ENCODE data around the gene ACSF2. TPM values are rescaled to one million over a fixed set of nuclear protein-coding genes. Genes with fewer than 3 reads are reported as not detected.
"Not testable (repeated sequence)": the region's sequence is repeated elsewhere in the genome, so short reads cannot be mapped to it uniquely, and the experiment has no call there.

The ACSF2 gene
- total RNA-seq, 1 donor from 2014 or later, result 2.0 TPM

DNA sequence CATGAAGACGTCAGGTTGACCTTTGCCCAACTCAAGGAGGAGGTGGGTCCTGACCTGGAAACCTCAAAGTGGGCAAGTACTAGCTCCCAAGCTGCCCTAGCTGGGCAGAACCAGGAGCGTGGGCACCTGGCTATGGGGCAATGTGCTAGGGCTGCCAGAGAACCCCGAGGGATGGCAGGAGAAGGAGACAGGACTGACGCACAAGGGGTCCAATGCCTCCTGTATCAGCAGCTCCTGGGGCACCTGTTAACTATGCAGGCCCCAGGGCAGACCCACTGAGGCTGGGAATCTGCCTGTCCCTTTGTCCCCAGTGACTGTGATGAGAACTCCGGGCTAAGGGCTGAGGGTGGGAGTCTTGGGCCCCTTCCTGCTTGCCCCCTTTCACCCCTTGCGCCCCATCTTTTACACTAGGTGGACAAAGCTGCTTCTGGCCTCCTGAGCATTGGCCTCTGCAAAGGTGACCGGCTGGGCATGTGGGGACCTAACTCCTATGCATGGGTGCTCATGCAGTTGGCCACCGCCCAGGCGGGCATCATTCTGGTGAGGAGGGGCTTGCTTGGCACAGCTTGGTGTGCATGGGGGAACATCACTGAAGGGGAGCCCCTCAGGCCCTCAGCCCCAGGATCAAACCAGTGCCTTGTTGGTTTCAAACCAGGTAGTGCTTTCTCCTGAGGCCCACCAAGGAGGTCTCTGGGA, 35.0 kb downstream of the ACSF2 start:
- DNase-seq (ENCODE audit: low spot score in 2 of 2) (no peak), FAIRE-seq (no peak)

DNA sequence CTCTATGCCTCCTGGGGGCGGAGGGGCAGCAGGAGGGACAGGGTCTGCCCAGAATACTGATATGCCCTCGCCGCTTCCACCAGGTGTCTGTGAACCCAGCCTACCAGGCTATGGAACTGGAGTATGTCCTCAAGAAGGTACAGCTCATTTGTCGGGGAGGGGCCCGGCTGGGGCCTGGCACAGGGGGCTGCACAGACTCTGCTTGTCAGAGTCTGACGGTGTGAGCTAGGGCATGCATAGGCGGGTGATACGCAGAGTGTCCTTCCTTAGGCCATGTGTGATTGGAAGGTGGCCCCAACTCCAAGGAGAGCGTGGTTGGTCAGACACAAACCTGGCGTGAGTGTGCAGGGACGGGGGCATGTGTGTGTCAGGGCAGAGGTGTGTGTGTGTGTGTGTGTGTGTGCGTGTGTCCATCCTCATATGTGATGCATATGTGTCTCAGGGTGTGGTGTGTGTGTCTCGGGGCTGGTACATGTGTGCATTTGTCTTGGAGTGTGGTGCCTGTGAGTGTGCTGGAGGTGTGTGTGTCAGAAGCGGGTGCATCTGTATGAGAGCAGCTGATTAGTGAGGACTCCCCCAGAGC, 35.6 kb downstream of the ACSF2 start:
- FAIRE-seq (no peak), DNase-seq (ENCODE audit: low spot score in 2 of 2) (no peak)

GRCh38 chr17:50462446-50462845, 36.4 kb downstream of the ACSF2 start:
- no peak for DNase-seq (ENCODE audit: low spot score in 2 of 2)
- no peak for FAIRE-seq

DNA sequence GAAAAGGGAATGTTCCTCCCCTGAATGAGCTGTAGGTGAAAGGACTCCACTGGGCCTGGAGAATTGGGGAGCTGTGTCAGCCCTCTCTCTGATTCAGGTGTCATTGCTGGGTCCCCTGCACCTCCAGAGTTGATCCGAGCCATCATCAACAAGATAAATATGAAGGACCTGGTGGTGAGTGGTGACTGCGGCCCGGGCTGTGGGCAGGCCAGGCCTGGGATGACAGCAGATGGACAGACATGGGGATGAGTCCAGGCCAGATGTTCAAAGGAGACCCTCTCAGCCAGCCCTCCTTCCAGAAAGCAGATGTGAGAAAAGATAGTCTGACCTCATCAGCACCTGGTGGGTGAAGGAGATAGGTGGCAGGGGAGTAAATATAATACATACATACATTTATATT, 38.1 kb downstream of the ACSF2 start:
- no peak for FAIRE-seq
- DNase-seq (ENCODE audit: low spot score in 2 of 2), result no peak

DNA sequence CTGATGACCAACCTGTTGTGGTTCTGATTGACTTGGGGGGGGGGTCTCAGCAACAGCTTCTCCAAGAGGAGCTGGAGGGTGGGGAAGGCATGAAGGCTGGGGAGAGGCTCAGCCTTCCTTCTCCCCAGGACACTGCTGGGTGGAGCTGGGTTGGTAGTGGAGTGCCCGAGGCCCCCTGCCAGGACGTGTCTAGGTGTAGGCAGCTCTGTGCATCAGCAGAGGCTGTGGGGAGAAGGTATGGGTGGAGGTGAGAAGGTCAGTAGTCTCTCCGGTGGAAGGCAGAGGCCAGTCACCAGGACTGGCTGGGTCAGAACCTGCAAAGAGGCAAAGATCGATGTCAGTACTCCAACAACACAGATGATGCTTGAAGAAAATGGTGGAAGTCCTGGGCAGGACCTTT, 38.7 kb downstream of the ACSF2 start:
- DNase-seq (ENCODE audit: low spot score in 2 of 2) (no peak), FAIRE-seq (no peak)

- FAIRE-seq (no peak), DNase-seq (ENCODE audit: low spot score in 2 of 2) (no peak)
These were observed 39.2 kb downstream of the ACSF2 start for GRCh38 chr17:50465171-50465570.

- DNase-seq (ENCODE audit: low spot score in 2 of 2) (no peak), FAIRE-seq (no peak)
These were observed 39.6 kb downstream of the ACSF2 start for GRCh38 chr17:50465635-50466034.

- FAIRE-seq, result no peak
- no peak for DNase-seq (ENCODE audit: low spot score in 2 of 2)
These were observed 40.5 kb downstream of the ACSF2 start for GRCh38 chr17:50466371-50467113.

- FAIRE-seq, result no peak
- DNase-seq (ENCODE audit: low spot score in 2 of 2), result no peak
These were observed 41.3 kb downstream of the ACSF2 start for GRCh38 chr17:50467114-50467854.

DNA sequence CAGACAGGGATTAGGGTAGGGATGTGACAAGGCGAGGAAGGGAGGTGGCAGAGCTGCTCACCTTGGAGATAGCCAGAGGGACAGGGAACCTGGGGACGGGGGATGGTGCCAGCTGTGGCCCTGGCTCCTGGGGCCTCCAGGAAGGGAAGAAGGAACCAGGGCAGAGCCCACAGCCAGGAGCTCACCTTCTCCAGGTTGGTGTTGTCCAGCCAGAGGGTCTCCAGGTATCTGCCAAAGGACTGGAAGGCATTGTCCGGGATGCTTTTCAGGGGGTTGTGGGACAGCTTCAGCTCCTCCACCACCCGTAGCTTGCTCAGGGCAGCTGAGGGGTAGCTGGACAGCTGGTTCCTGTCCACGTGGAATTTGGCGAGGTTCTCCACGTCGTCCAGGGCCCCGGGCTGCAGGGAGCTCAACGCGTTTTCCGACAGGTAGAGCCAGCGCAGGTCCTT, 41.9 kb downstream of the ACSF2 start:
- no peak for DNase-seq (ENCODE audit: low spot score in 2 of 2)
- FAIRE-seq, result no peak

GRCh38 chr17:50468304-50469207, 42.5 kb downstream of the ACSF2 start, which contains the start of gene CHAD:
Gene CHAD, minus strand, starts transcription at chr17:50468880. Its CDS starts 67 bp downstream, at chr17:50468813.
- DNase-seq (ENCODE audit: low spot score in 2 of 2), result peak; percentile 40 to 59

GRCh38 chr17:50469208-50469605, 43.2 kb downstream of the ACSF2 start:
- FAIRE-seq, result no peak
- DNase-seq (ENCODE audit: low spot score in 2 of 2), result peak; percentile 47 to 51

More at GRCh38 chr17:50468304-50469207, 42.5 kb downstream of the ACSF2 start, which contains the start of gene CHAD:
- FAIRE-seq, result no peak

DNA sequence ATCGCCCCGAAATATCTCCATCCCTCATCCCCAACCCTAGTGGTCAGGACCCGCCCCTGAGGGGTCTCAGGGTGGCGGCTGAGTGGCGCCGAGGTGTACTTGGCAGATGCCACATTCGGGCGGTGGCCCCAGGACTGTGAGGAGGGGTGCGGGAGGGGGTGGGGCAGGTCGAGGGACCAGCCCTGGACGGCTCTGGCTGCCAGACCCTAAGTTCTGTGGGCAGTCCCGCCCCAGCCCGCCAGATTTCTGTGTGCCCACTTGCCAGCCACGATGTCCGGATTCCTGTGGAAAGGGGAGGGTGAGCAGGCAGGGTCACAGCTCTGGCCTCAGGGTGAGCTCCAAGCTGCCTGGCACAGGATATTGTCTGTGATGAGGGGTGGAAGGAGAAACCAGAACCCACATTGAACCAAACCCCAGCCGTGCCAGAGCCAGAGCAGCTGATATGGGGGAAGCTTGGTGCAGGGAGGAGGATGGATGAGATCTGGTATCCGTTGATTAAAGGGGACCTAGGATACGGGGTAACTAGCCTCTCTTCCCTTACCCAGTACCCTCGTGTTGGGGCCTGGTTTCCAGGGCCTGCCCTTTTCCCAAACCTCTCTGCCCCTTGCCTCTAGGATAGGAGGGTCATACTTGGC, 43.8 kb downstream of the ACSF2 start:
- no peak for DNase-seq (ENCODE audit: low spot score in 2 of 2)

GRCh38 chr17:50470426-50470825, 44.4 kb downstream of the ACSF2 start:
- FAIRE-seq, result no peak
- no peak for DNase-seq (ENCODE audit: low spot score in 2 of 2)

More for the DNA sequence above, 43.8 kb downstream of the ACSF2 start:
- no peak for FAIRE-seq

GRCh38 chr17:50471009-50471905, 45.2 kb downstream of the ACSF2 start:
- DNase-seq (ENCODE audit: low spot score in 2 of 2), result no peak
- no peak for FAIRE-seq

- FAIRE-seq (no peak), DNase-seq (ENCODE audit: low spot score in 2 of 2) (no peak)
These were observed 46.3 kb downstream of the ACSF2 start for GRCh38 chr17:50472286-50472685.

- not testable (repeated sequence) for DNase-seq (ENCODE audit: low spot score in 2 of 2); FAIRE-seq
These were observed 46.7 kb downstream of the ACSF2 start for GRCh38 chr17:50472761-50473161.

- no peak for FAIRE-seq
These were observed 47.9 kb downstream of the ACSF2 start for GRCh38 chr17:50473901-50474300.

More at GRCh38 chr17:50473901-50474300, 47.9 kb downstream of the ACSF2 start:
- no peak for DNase-seq (ENCODE audit: low spot score in 2 of 2)
